Adipose tissue (tissue), 3 donors: ENCODE results near the gene ATE1. TPM values are rescaled to one million over a fixed set of nuclear protein-coding genes. Genes with fewer than 3 reads are reported as not detected.

Experiments
- H3K27ac ChIP-seq: one replicate; pipeline ENCODE4 v1.5.1; 2013; ENCODE audit warnings: low read depth, low read length
- WGBS, 3 donors: extraction: QIAGEN DNeasy Blood & Tissue Kit; methylation state at CpG; one replicate each; pipeline ENCODE4 v1.1.7; 2013; 5-methylcytosine and 5-hydroxymethylcytosine counted together
- polyA plus RNA-seq, 3 donors: library from polyadenylated mRNA; stranded (reverse); fragments of 200-250 nt; gene quantifications; one replicate each; pipeline ENCODE4 v1.2.3, GENCODE V29; 2013
- donor health status: healthy with polysubstance abuse.
- donor health status: Bipolar disorder and iron deficiency.
- donor health status: healthy.

The ATE1 gene
- polyA plus RNA-seq, 3 donors, result 3.0 to 8.6 (median 8.0) TPM

DNA sequence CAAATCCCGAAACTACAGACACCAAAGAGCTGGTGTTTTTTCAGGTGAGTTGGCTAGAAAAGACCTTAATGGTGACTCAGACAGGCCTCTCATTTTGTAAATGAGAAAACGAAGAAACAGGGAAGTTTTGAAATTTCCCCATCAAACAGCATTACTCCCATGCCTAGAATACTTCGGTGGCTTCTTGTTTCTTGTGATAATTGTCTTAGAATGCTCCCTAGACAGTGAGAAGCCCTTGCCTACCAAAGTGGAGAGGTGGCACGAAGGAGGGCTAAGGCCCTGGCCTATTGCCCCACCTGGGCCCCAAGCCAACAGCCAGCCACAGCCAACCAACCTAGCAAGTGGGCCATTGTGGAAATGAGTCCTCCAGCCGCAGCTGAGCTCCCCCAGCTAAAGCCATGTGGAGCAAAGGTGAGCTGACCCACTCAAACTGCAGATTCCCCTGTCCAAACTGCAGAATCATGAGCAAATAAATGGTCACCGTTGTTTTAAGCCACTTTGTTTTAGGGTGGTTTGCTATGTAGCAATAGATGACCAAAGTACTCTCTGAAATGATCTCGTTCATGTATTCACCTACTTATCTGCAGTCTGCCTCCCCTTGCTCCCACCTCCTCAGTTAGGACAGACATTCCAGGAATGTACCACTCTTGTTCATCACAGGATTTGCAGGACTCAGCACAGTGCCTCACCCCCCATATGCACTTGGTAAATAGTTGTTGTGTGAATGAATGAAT, 231.9 kb downstream of the ATE1 start:
- H3K27ac ChIP-seq, result no peak overlapping the region
- whole genome bisulfite sequencing, 3 donors, result 64 to 77% (median 67%) methylated on average over 7 of the region's 7 CpGs

DNA sequence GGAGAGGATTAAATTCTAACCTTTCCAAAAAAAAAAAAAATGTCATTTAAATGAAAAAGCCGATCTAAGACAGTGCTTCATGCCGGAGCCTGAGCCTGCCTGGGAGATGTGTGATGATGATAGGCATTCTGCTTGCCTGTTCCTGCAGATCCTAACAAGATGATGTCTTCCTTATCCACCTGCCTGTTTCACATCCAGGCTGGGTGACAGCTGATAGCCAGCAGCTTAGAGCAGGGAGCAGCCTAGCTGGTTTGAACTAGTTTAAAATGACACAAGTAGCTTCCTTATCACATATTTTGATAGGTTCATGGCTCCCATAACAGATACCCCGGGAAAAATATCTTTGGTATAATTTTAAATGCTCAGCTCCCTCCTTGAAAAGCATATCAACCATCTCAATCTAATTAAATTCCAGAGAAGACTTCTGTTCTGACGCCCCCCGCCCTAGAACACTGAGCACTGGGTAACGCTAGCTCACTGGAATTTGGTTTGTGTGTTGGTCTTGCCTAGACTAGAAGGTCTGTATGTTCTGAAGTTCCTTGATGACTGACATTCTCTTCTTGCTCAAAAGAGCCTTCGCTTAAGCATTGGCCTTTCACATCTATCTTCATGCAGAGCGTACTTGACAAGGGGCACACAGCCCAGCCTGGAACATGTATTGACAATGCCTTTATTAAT, 232.7 kb downstream of the ATE1 start:
- WGBS, 3 donors, result 70 to 76% (median 75%) methylated on average over 8 of the region's 8 CpGs
- no peak overlapping the region for H3K27ac ChIP-seq

DNA sequence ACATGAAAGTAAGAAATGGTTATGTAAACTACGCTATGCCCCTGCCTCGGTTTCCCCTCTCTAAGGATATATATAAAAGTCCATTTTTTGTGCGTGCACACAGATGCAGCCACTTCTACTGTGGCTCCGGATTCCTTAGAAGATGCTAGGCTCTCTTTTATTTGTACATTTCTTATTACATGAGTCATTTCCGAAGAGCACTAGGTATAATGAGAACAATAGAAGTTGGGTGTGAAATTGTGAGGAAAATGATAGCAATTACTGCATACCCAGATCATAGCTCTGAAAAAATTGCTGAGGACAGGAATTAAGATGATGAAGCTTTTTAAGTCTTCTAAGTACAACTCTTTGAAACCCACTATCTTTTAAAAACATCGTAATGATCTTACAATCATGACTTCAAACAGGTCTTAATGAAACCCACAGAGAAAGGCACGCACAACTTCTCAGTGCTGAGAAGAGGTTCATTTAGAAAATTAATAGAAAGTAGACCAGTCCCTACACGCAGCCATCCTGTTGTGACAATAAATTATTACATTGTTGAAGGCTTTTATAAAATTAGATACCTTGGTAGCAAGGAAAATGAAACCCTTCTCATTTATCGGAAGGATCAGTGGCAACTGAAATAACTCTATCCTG, 233.4 kb downstream of the ATE1 start:
- H3K27ac ChIP-seq, result no peak overlapping the region
- 75 to 81% (median 77%) methylated on average over 9 of the region's 9 CpGs for WGBS, 3 donors

DNA sequence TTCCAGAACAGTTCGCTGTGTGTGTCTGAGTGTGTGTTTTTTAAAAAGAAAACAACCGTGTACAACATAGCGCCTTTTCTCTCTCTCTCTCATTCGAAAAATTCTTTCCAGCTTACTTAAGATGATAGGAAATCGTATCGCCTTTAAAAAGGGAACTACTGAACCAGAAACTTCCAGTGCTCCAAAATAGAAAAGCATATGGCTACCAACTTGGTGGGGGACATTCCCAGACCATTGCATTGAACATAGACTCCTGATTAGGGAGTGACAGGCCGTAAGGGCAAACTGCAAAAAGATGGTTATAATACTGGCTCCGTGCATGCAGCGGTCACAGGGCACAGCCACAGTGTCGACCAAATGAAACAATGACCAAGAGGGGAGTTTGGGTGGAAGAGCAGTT, 235.2 kb downstream of the ATE1 start:
- 77 to 82% (median 78%) methylated on average over 10 of the region's 10 CpGs for WGBS, 3 donors

DNA sequence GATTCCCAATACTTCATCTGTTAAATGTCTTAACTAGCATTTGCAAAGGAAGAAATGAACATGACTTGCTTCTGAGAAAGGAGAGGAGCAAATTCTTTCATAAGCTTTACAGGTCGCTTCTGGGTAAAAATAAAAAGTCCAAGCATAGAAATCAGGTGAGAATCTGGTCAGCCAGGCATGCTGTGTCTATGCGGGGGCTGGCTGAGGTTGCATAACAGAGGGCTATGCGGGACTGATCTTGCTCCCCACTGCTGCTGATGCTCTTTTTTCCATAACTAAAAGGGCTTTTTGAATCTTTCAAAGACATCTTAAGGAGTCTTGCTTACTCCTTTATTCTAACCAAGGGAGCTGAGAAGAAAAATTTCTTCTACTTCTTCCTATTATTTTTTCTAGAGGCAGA, 236.9 kb downstream of the ATE1 start:
- 66 to 79% (median 68%) methylated on average over 3 of the region's 3 CpGs for whole genome bisulfite sequencing, 3 donors
- H3K27ac ChIP-seq, result no peak overlapping the region

More for the DNA sequence above, 235.2 kb downstream of the ATE1 start:
- no peak overlapping the region for H3K27ac ChIP-seq

Other genes starting within 250 kb of the ATE1 start
- 10 to 100 TPM; 27.8 to 59.7 (median 51.3) TPM for gene NSMCE4A, start 47.2 kb upstream of the ATE1 start, polyA plus RNA-seq
- gene TACC2, start 61.1 kb upstream of the ATE1 start, polyA plus RNA-seq, result 10 to 100 TPM; 13.0 to 34.9 (median 19.5) TPM